ENCODE results near the gene SPTLC2. TPM values are rescaled to one million over a fixed set of nuclear protein-coding genes. Genes with fewer than 3 reads are reported as not detected.
"Not testable (repeated sequence)": the region's sequence is repeated elsewhere in the genome, so short reads cannot be mapped to it uniquely, and the experiment has no call there.

The SPTLC2 gene
- total RNA-seq, 1 donor from 2014 or later: 62.3 TPM

GRCh38 chr14:77588411-77589025 lies 27.9 kb downstream of the SPTLC2 start:
- not testable (repeated sequence) for DNase-seq (ENCODE audit: low read depth in 2 of 2)

DNA sequence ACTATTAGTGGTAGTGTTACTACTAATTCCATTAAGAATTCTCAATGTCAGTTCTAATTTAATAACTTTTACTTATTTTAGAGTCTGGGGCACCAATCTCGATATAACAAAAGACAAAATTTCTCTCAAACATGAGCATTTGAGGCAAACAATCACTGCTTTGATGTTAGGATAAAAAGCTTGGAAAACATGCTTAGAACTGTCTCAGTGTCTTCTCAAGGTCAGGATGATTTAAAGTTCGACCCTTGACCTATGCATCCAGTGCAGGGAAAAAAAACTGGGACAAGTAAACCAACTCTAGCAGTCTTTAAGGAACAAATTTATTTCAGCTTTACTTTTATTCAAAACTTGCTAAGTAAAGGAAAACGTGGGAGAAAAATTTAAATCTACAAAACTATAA lies 31.1 kb downstream of the SPTLC2 start:
- DNase-seq (ENCODE audit: low read depth in 2 of 2): no peak

- no peak for DNase-seq (ENCODE audit: low read depth in 2 of 2)
Observed at GRCh38 chr14:77584809-77585208, 31.6 kb downstream of the SPTLC2 start.

DNA sequence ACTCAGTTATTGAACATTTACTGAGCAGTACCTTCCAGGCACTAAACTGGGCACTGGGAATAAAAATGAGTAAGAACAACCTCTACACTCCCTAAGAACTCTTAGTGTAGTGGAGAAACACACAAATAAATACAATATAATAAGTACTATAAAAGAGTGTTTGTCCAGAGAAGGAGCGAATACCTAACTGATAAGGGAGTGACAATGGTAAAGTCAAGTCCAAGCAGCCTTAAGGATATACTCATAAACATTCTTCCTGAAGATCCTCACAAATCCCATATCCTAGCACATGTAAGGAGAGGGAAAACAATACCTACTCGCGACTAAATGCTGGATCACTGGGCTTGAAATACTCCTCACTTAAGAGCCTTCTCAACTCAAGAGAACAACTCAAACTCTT lies 32.8 kb downstream of the SPTLC2 start:
- DNase-seq (ENCODE audit: low read depth in 2 of 2): no peak

GRCh38 chr14:77582511-77582910 lies 33.9 kb downstream of the SPTLC2 start:
- peak; percentile 42 to 65 for DNase-seq (ENCODE audit: low read depth in 2 of 2)

- DNase-seq (ENCODE audit: low read depth in 2 of 2): peak; percentile 73 to 88
Observed at GRCh38 chr14:77580964-77581505, 35.4 kb downstream of the SPTLC2 start.

DNA sequence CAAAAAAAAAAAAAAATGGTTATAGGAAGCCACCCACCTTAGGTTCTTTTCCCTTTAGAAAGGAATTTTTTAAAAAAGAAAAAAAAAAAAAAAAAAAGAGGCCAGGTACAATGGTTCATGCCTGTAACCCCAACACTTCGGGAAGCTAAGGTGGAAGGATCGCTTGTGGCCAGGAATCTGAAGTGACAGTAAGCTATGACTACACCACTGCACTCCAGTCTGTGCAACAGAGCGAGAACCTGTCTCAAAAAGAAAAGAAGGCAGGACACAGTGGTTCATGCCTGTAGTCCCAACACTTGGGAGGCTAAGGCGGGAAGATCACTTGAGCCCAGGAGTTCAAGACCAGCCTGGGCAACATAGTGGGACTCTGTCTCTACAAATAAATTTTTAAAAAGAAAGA lies 36.0 kb downstream of the SPTLC2 start:
- peak in 1 of 2 donors; percentile 13 for DNase-seq (ENCODE audit: low read depth in 2 of 2)

- DNase-seq (ENCODE audit: low read depth in 2 of 2): no peak
Observed at GRCh38 chr14:77579780-77580179, 36.7 kb downstream of the SPTLC2 start.

DNA sequence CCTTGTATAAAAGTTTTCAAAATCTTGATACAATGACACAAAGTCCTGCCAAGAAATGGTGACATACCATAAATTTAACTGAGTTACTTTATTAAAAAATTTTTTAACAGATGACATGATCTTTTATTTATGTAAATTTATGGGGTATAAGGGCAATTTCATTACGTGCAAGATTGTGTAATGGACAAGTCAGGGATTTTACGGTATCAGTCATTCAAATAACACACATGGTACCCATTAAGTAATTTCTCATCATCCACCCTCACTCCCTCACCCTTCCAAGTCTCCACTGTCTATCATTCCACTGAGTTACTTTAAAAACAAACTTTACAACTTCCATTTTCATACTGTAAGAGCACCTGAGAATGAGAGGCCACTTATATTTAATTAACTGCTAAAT lies 37.4 kb downstream of the SPTLC2 start:
- no peak for DNase-seq (ENCODE audit: low read depth in 2 of 2)

- no peak for DNase-seq (ENCODE audit: low read depth in 2 of 2)
Observed at GRCh38 chr14:77574446-77575115, 41.9 kb downstream of the SPTLC2 start.

- DNase-seq (ENCODE audit: low read depth in 2 of 2): no peak
Observed at GRCh38 chr14:77573964-77574363, 42.5 kb downstream of the SPTLC2 start.

DNA sequence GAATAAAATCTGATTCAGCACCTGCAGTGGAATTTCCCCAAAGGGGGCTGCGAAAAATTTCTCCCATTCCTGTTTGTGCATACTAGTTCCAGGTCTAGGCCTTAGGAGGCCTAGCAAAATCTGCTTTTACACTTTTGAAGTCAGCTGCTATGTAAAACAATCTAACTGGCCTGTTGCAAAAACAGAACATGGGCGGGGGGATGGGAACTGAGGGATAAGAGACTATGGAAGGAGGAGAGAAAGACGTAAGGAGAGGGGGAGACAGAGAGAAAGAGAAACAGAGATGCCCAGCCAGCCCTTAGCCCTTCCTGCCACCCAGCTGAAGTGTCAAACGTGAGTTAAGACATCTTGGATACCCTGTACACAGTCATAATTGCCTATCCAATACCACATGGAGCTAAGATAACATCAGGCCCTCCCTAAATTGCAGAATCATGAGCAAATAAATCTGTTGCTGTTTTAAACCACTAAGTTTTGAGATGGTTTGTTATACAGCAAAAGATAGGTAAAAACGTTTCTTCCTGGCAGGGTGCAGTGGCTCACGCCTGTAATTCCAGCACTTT lies 45.6 kb downstream of the SPTLC2 start:
- no peak for DNase-seq (ENCODE audit: low read depth in 2 of 2)

DNA sequence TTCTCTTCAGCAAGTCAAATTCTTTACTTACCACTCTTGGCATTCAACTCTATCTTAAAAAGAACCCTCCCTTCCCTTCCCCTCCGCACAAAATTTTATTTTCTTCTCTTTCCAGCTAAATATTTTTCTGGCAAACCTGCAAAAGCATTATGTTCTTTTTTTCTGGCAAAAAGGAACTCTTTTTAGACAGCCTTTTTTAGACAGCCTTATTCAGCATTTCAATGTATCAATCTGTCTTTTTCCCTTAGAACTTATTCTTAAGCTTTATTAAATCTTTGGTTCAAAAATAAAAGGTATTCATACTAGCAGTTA lies 50.5 kb downstream of the SPTLC2 start:
- DNase-seq (ENCODE audit: low read depth in 2 of 2): no peak

- DNase-seq (ENCODE audit: low read depth in 2 of 2): no peak
Observed at GRCh38 chr14:77565289-77565993, 51.0 kb downstream of the SPTLC2 start.

- DNase-seq (ENCODE audit: low read depth in 2 of 2): peak; percentile 62 to 70
Observed at GRCh38 chr14:77562681-77563080, 53.8 kb downstream of the SPTLC2 start.

DNA sequence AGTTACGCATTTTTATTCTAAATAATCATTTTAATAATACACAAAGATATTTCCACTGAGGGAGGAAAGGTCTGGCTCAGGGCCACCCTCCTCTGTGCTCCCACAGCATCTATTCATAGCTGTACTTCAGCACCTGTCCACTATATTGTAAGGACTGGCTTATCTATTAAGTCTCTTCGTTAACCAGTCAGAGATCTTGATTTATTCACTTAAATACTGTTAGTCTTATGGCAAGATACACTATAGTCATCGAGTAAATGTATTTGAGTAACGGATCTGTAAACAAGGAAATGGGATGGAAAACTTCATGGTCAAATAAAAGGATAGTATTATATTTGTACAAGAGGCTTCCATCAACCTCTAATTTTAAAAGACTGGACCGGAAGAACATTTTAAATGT lies 54.6 kb downstream of the SPTLC2 start:
- no peak for DNase-seq (ENCODE audit: low read depth in 2 of 2)

DNA sequence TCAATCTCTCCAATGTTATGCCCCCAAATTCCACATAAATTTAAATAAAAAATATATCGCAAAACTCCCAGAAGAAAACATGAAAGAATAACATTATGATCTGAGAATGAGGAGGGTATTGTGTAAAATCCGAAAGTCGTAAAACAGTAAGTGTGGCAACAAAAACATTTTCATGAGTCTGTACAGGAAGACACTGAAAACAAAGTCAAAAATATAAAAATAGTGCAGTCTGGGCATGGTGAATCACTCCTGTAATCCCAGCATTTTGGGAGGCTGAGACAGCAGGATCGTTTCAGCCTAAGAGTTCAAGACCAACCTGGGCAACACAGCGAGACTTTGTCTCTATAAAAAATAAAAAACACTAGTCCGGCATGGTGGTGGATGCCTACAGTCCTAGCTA lies 57.1 kb downstream of the SPTLC2 start:
- DNase-seq (ENCODE audit: low read depth in 2 of 2): peak in 1 of 2 donors; percentile 76

DNA sequence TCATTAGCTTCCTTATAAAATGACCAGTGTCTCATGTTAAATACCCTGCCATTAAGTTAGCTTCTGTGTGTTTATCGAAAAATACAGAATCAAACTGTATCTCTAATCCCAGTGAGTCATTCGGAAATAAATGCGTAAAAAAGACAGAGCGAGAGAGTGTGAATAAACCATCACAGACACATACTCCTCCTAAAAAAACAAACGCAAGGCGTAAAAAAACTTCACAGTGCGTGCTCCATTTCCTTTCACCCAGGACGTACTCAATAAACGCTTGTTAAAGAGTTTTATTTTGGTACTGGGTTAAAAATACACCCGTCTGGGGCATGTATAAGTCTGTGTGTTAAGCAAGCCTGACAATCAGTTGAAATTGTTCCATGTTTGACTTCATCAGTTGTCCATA lies 59.0 kb downstream of the SPTLC2 start:
- no peak for DNase-seq (ENCODE audit: low read depth in 2 of 2)

DNA sequence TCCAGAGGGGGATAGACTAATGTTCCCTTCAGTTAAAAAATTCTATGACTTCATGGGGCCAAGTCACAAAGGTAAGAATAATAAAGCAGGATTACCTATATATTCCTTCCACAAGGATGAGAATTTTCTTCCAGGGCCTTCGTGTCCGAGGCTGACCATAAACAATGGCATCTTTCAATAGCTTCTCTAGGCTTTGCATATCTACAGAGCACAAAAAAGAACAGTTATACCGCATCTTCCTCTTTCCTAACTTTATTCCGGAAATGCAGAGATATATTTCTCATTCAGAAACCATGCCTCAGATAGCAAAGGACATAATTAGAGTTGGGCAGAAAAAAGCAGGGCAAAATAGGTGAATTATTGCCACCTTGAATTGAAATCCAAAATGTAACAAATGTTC lies 59.5 kb downstream of the SPTLC2 start:
- no peak for DNase-seq (ENCODE audit: low read depth in 2 of 2)

GRCh38 chr14:77554816-77555599 lies 61.4 kb downstream of the SPTLC2 start:
- DNase-seq (ENCODE audit: low read depth in 2 of 2): peak; percentile 42 to 90

DNA sequence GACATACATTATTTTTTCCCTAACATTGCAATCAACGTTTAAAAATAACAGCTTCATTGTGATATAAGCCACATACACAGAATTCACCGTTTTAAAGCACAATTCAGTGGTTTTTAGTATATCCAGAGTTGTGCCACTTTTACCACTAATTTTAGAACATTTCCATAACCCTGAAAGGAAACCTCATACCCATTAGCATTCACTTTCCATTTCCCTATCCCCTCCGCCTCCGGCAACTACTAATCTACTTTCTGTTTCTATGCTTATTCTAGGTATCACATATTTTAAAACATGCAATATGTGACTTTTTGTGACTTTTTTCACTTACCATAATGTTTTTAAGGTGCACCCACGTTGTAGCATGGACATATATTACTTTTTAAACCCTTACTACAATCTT lies 62.2 kb downstream of the SPTLC2 start:
- DNase-seq (ENCODE audit: low read depth in 2 of 2): peak; percentile 25 to 79

GRCh38 chr14:77549451-77549850 lies 67.0 kb downstream of the SPTLC2 start:
- DNase-seq (ENCODE audit: low read depth in 2 of 2): no peak
